Measurements from ENCODE around the gene FOXD1.

Gene FOXD1

GRCh38 chr5:73441378-73441777, 7.2 kb downstream of the FOXD1 start:
- no peak for DNase-seq (ENCODE audit: low read depth, low spot score)

GRCh38 chr5:73440262-73440661, 8.3 kb downstream of the FOXD1 start:
- DNase-seq (ENCODE audit: low read depth, low spot score) = no peak

DNA sequence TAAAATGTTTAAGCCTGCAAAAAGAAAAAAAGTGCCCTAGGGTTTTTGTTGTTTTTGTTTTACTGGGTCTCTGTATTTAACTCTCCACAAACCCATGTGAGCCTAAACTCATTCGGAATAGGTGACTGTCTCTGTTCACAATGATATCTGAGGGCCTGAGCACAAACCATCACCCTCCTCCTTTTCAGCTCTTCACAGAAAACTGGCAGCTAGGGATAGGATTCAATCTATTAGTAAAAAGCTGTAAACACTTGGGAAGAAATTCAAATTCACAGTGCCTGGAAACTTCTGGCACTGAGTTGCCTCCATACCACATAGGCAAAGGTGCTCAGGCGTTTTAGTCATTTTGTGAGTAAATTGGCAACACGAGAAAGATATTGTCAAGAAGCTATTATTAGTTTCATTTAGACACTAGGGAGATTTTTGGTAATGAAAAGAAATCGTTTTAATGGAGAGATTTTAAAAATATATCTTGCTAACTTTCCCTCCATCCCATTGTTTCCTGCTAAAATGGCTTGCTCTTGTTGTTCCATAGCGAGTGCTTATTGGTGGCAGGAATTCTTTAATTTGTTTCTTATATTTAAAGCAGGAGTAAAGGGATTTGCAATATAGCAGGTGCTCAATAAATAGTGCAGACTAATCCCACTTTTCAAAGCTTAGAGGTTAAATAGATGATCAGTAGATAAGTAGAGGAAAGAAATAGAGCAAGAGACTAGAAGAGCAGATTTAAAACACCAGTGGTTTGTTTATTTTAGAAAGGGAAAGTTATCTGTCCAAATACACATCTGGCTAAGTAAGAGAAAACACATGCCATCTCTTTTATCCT, 9.7 kb downstream of the FOXD1 start:
- no peak for DNase-seq (ENCODE audit: low read depth, low spot score)

DNA sequence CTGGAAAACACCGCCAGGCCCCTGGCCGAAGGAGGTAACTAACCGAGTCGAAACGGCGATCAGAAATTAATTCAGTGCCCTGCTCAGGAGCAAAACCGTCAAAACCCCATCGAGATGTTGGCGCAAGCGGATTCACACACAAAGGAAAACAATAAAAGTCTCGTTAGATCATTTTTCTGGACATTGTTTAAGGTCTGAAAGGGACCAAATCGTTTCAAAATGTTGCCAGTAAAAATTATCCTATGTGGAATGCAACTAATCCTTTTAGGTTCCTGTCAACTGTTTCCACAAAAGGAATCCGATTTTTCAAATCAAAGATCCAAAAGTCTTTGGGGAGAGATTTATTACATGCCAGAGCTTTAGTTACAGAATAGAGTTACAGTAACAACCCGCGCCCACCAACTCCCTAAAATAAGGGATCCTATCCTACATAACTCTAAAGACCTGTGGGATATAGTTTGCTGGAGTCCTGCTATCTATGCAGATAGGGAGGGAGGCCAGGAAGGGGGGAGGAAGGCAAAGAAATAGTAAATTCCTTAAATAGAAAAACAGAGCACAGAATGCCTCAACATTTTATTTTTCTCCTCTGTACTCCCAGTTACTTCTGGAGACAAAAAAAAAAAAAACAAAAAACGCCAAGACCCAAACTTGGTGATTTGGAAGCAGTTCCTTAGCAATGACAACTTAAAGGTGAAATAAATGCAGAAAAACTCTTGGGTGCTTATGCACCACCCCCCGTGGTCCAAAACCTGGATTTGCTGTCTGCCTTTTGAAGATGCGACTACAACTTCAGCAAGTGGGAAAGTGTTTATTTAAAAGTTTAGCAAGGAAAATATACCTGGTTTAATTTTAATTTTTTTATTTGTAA, 10.6 kb downstream of the FOXD1 start:
- DNase-seq (ENCODE audit: low read depth, low spot score) = no peak

GRCh38 chr5:73437101-73437776, 11.3 kb downstream of the FOXD1 start:
- peak; percentile 88 for DNase-seq (ENCODE audit: low read depth, low spot score)

- DNase-seq (ENCODE audit: low read depth, low spot score) = peak; percentile 51
Observed at GRCh38 chr5:73436535-73437100, 12.0 kb downstream of the FOXD1 start.

GRCh38 chr5:73435759-73436534, 12.6 kb downstream of the FOXD1 start:
- DNase-seq (ENCODE audit: low read depth, low spot score) = peak; percentile 35

GRCh38 chr5:73434907-73435306, 13.7 kb downstream of the FOXD1 start:
- no peak for DNase-seq (ENCODE audit: low read depth, low spot score)

- no peak for DNase-seq (ENCODE audit: low read depth, low spot score)
Observed at GRCh38 chr5:73434461-73434860, 14.1 kb downstream of the FOXD1 start.

DNA sequence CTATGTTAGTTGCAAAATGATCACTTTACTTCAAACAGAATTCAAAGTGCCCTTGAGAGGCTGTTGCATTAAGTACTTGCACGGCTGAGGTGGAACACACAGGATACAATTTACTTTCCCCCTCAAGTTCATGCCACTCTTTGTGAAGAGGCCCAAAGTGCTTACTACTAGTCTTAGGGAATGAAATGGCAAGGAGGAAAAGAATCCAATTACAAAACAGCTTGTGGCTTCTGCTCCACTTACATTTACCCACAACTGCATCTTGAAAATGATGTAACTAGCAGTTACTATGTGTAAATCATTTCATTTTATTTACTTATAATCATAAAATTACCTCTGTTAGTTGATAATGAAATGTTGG, 14.6 kb downstream of the FOXD1 start:
- DNase-seq (ENCODE audit: low read depth, low spot score) = no peak

- no peak for DNase-seq (ENCODE audit: low read depth, low spot score)
Observed at GRCh38 chr5:73433272-73433981, 15.2 kb downstream of the FOXD1 start.

GRCh38 chr5:73431204-73431851, 17.2 kb downstream of the FOXD1 start:
- no peak for DNase-seq (ENCODE audit: low read depth, low spot score)

DNA sequence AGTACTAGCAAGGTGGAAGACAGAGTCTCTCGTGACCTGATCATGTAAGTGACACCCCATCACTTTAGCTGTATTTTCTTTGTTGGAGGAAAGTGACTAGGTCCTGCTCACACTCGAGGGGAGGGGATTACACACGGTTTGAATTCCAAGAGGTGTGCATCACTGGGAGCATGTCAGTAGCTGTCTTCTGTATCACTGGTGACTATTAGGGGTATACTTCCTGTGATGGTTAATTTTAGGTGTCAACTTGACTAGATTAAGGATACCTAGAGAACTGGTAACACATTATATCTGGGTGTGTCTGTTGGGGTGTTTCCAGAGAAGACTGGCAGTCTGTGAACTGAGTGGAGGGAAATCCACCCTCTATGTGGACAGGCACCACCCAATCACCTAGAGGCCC, 22.5 kb downstream of the FOXD1 start:
- DNase-seq (ENCODE audit: low read depth, low spot score) = no peak

DNA sequence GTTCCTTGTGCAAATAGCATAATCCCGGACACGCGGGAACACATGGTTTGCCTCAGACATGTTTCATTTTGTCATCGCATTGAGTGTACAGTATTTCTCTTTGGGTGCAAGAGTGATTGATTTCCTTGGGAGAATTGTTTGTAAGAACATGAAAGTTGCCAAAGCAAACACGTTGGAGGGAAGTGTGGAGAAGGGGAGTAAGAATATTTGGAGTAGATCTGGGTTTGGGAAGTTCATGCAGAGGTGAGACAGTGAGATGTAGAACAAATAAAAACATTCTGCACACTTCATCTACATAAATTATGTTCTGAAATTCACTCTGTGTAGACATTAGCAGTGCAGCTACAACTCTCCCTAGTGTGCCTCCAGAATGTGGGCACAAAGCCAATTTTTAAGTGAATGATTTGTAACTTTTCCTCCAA, 24.0 kb downstream of the FOXD1 start:
- no peak for DNase-seq (ENCODE audit: low read depth, low spot score)

DNA sequence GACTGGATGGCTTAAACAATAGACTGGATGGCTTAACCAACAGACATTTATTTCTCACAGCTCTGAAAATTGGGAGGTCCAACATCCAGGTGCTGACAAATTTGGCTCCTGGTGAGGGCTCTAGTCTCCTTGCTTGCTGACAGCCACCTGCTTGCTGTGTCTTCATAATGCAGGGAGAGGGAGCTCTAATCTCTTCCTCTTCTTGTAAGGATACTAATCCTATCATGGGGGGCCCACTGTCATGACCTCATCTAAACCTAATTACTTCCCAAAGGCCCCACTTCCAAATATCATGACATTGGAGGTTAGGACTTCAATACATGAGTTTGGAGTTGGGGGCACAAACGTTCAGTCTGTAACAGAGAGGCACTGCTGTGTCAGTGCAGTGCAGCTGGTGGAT, 26.4 kb downstream of the FOXD1 start:
- no peak for DNase-seq (ENCODE audit: low read depth, low spot score)

- DNase-seq (ENCODE audit: low read depth, low spot score) = no peak
Observed at GRCh38 chr5:73420666-73421065, 27.9 kb downstream of the FOXD1 start.

- DNase-seq (ENCODE audit: low read depth, low spot score) = peak; percentile 73
Observed at GRCh38 chr5:73419465-73420390, 28.8 kb downstream of the FOXD1 start.

DNA sequence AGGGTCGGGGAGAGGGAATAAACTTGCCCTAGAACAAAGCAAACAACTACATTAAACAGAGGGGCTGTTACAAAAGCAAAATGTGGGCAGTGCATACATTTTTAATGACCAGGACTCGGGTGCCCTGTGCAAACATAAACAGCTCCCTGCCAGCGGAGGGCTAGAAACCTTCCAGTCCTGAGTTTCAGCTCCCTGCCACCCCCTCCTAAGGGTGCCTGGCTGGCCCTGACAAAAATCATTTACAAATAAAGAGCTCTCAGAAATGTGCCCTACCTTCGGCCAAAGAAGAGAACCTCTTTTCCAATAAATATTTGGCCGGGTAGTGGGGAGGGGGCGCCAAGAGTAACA, 29.5 kb downstream of the FOXD1 start:
- no peak for DNase-seq (ENCODE audit: low read depth, low spot score)

DNA sequence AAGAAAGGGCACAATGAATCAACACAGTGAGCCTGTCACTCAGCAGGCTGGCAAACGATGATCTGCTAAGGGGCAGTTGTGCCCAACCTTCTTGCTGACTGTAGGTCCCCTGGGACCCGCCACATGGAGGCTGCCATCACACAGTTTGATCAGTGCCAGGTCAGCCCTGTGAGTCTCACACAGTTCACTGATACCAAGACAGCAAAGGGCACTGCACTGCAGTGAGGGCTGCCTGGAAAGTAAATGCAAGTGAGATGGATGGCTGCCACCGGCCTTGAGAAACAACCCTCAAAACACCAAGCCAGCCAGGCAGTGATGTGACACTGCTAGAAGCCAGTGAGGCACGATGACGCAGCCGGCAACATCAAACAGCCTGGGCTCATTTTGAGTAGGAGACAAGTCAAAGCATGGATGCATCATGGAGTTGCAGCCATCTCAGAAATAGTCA, 30.3 kb downstream of the FOXD1 start:
- DNase-seq (ENCODE audit: low read depth, low spot score) = no peak
